NK-92 (cell line): ENCODE results near the gene SLC38A6.
"Not testable (repeated sequence)": the region's sequence is repeated elsewhere in the genome, so short reads cannot be mapped to it uniquely, and the experiment has no call there.

Source experiments
- DNase-seq: peaks from one replicate; lab custom pipeline; 2025; ENCODE audit not compliant: unreplicated experiment; lab: John Stamatoyannopoulos, UW

Gene SLC38A6

GRCh38 chr14:61048640-61049039 lies 67.6 kb downstream of the SLC38A6 start:
- DNase-seq = no peak

- DNase-seq = no peak
Measured at GRCh38 chr14:61050417-61050816, 69.4 kb downstream of the SLC38A6 start.

GRCh38 chr14:61051051-61051450 lies 70.0 kb downstream of the SLC38A6 start:
- no peak for DNase-seq

- no peak for DNase-seq
Measured at GRCh38 chr14:61051621-61052020, 70.6 kb downstream of the SLC38A6 start.

GRCh38 chr14:61063461-61063860 lies 82.4 kb downstream of the SLC38A6 start:
- no peak for DNase-seq

GRCh38 chr14:61064210-61064609 lies 83.2 kb downstream of the SLC38A6 start:
- DNase-seq = no peak

GRCh38 chr14:61064856-61065255 lies 83.8 kb downstream of the SLC38A6 start:
- DNase-seq = no peak

GRCh38 chr14:61065656-61066055 lies 84.6 kb downstream of the SLC38A6 start:
- no peak for DNase-seq

- DNase-seq = not testable (repeated sequence)
Measured at GRCh38 chr14:61072442-61072841, 91.4 kb downstream of the SLC38A6 start.

- no peak for DNase-seq
Measured at GRCh38 chr14:61074852-61075251, 93.8 kb downstream of the SLC38A6 start.

- DNase-seq = no peak
Measured at GRCh38 chr14:61076556-61076955, 95.5 kb downstream of the SLC38A6 start.

- DNase-seq = no peak
Measured at GRCh38 chr14:61077437-61077836, 96.4 kb downstream of the SLC38A6 start.

GRCh38 chr14:61077951-61078720 lies 97.1 kb downstream of the SLC38A6 start:
- no peak for DNase-seq

- DNase-seq = no peak
Measured at GRCh38 chr14:61080591-61081010, 99.6 kb downstream of the SLC38A6 start.

- DNase-seq = no peak
Measured at GRCh38 chr14:61088081-61088480, 107.0 kb downstream of the SLC38A6 start.

GRCh38 chr14:61089126-61089750 lies 108.2 kb downstream of the SLC38A6 start:
- DNase-seq = no peak

GRCh38 chr14:61090432-61091216 lies 109.6 kb downstream of the SLC38A6 start:
- DNase-seq = no peak

GRCh38 chr14:61091657-61092273 lies 110.7 kb downstream of the SLC38A6 start:
- no peak for DNase-seq

- DNase-seq = not testable (repeated sequence)
Measured at GRCh38 chr14:61098096-61098495, 117.1 kb downstream of the SLC38A6 start.

GRCh38 chr14:61098721-61099120 lies 117.7 kb downstream of the SLC38A6 start:
- no peak for DNase-seq

- no peak for DNase-seq
Measured at GRCh38 chr14:61099216-61099835, 118.3 kb downstream of the SLC38A6 start.
